ENCODE results near the gene C1orf141. TPM values are rescaled to one million over a fixed set of nuclear protein-coding genes. Genes with fewer than 3 reads are reported as not detected.

The C1orf141 gene
- total RNA-seq, 1 experiment from 2014 or later = not detected

GRCh38 chr1:67089685-67090208, 45.0 kb downstream of the C1orf141 start (continued):
- TF ChIP-seq ERG (CRISPR knock-in tag; IDR thresholded peaks at IDR 0.05) = no peak
- TF ChIP-seq TCF7 (CRISPR knock-in tag; IDR thresholded peaks at IDR 0.05; ENCODE audit: low read depth) = no peak
- TF ChIP-seq ZMAT4 (CRISPR knock-in tag; IDR thresholded peaks at IDR 0.05) = no peak
- no peak for TF ChIP-seq ZNF263 (CRISPR knock-in tag; IDR thresholded peaks at IDR 0.05; ENCODE audit: low read depth)
- TF ChIP-seq ESRRA (CRISPR knock-in tag; IDR thresholded peaks at IDR 0.05; ENCODE audit: borderline replicate concordance) = no peak
- TF ChIP-seq EMX1 (CRISPR knock-in tag; IDR thresholded peaks at IDR 0.05) = no peak
- no peak for TF ChIP-seq USF2 (CRISPR knock-in tag; IDR thresholded peaks at IDR 0.05)
- no peak for TF ChIP-seq PRDM15 (CRISPR knock-in tag; IDR thresholded peaks at IDR 0.05)

- Mint-ChIP-seq H3K4me3 (no peak overlapping the region), H3K4me1 (0 out of 2 replicates have a peak, but pooled peaks cover 5% of the 10 kb centered on the region), H3K27ac (no peak overlapping the region), H3K9me3 (peaks cover 20% of the 10 kb centered on the region), H3K27me3 (ENCODE audit: low read depth) (no peaks in the 10 kb centered on the region), H3K36me3 (0 out of 2 replicates have a peak, but pooled peaks cover 4% of the 10 kb centered on the region)
- TF ChIP-seq USF1 (CRISPR knock-in tag; IDR thresholded peaks at IDR 0.05) (no peak), ETV6 (CRISPR knock-in tag; IDR thresholded peaks at IDR 0.05) (no peak), GTF2I (CRISPR knock-in tag; conservative IDR thresholded peaks at IDR 0.05) (no peak), EMX1 (CRISPR knock-in tag; IDR thresholded peaks at IDR 0.05) (no peak), ZNF317 (CRISPR knock-in tag; IDR thresholded peaks at IDR 0.05; ENCODE audit: borderline replicate concordance, low read depth) (no peak), FOXP1 (CRISPR knock-in tag; IDR thresholded peaks at IDR 0.05; ENCODE audit: borderline replicate concordance) (no peak)
- ATAC-seq (no peak), DNase-seq (ENCODE audit: low spot score) (no peak)
- ChIA-PET CTCF (interaction anchor here (0.7 kb wide), 1 partner anchor 126 kb away, joined by 4 read pairs; no protein-coding TSS in a partner anchor), POLR2A (no interaction called here)
Observed at GRCh38 chr1:67088440-67088839, 46.3 kb downstream of the C1orf141 start.

GRCh38 chr1:67085326-67085725, 49.4 kb downstream of the C1orf141 start:
- Mint-ChIP-seq H3K4me3 (no peak overlapping the region), H3K27ac (no peak overlapping the region), H3K9me3 (peaks cover 20% of the 10 kb centered on the region), H3K27me3 (ENCODE audit: low read depth) (no peaks in the 10 kb centered on the region), H3K36me3 (0 out of 2 replicates have a peak, but pooled peaks cover 4% of the 10 kb centered on the region), H3K4me1 (0 out of 2 replicates have a peak, but pooled peaks cover 5% of the 10 kb centered on the region)
- DNase-seq (ENCODE audit: low spot score) (no peak), ATAC-seq (no peak)
- POLR2A ChIA-PET = no interaction called here
- TF ChIP-seq SMAD3 (CRISPR knock-in tag; IDR thresholded peaks at IDR 0.05; ENCODE audit: borderline replicate concordance) = no peak
- no peak for TF ChIP-seq GRHL2 (CRISPR knock-in tag; IDR thresholded peaks at IDR 0.05; ENCODE audit: insufficient replicate concordance, severe bottlenecking)
- TF ChIP-seq CBFB (CRISPR knock-in tag; IDR thresholded peaks at IDR 0.05; ENCODE audit: low read depth) = no peak
- TF ChIP-seq NFATC4 (CRISPR knock-in tag; IDR thresholded peaks at IDR 0.05) = no peak
- TF ChIP-seq NR2C2 (CRISPR knock-in tag; IDR thresholded peaks at IDR 0.05) = no peak
- no peak for TF ChIP-seq ATF2 (CRISPR knock-in tag; IDR thresholded peaks at IDR 0.05; ENCODE audit: borderline replicate concordance, low read depth)
- no peak for TF ChIP-seq ZNF138 (CRISPR knock-in tag; conservative IDR thresholded peaks at IDR 0.05)
- TF ChIP-seq MXD4 (CRISPR knock-in tag; IDR thresholded peaks at IDR 0.05; ENCODE audit: borderline replicate concordance) = no peak
- CTCF ChIA-PET = interaction anchor here (0.7 kb wide), 1 partner anchor 41 kb away, joined by 3 read pairs; no protein-coding TSS in a partner anchor
